Activated effector memory CD4-positive, alpha-beta T cell treated with anti-CD3 and anti-CD28 coated beads, Interleukin-2, amount 50 U/mL, for 16 hours (primary cell): ENCODE data around the gene KRTAP4-6.
"Not testable (repeated sequence)": the region's sequence is repeated elsewhere in the genome, so short reads cannot be mapped to it uniquely, and the experiment has no call there.

Experiments
- DNase-seq: peaks from one replicate; pipeline ENCODE4 v3.0.0-alpha.2; 2020

KRTAP4-6 gene

GRCh38 chr17:41145261-41145660, 4.9 kb upstream of the KRTAP4-6 start:
- DNase-seq, result no peak

DNA sequence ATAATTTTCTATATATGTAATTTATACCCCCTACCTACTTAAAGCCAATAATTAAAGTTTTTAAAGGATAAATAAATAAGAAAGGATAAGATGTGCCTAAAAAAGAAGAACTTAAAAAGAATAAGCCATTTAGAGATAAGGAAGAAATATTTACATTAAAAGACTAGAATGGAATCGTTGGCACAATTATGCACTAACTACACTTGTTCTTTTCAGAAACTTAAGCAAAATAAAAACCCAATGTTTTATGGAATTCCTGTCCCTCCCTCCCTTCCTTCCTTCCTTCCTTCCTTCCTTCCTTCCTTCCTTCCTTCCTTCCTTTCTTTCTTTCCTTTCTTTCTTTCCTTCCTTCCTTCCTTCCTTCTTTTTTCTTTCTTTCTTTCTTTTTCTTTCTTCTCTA, 4.5 kb upstream of the KRTAP4-6 start:
- no peak for DNase-seq

DNA sequence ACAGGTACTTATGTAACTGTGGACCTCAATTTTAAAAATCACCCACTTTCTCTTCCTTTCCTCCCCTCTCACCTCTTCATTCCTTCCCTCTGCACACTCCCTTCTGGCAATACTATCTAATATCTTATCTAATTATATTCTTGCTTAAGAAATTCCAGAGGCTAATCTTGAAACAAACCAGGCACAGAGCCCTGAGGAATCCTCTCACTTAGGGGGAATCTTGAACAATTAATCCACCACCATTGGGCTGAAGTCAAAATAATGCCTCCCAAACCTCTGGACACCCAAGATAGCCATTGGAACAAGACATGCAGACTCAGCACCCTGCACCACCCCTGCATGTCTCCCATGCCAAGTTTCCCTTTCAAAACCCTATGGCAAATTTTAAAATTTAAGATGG, 1.0 kb upstream of the KRTAP4-6 start:
- DNase-seq, result no peak

DNA sequence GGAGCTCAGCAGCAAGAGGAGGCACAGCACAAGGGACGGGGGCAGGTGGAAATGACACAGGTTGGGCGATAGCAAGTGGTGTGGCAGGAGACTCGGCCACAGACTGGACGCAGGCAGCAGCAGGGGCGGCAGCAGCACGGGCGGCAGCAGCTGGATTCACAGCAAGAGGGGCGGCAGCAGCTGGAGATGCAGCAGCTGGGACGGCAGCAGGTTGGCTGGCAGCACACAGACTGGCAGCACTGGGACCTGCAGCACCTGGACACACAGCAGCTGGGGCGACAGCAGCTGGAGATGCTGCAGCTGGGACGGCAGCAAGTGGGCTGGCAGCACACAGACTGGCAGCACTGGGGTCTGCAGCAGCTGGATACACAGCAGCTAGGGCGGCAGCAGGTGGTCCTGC, 479 bp downstream of the KRTAP4-6 start:
- not testable (repeated sequence) for DNase-seq

DNA sequence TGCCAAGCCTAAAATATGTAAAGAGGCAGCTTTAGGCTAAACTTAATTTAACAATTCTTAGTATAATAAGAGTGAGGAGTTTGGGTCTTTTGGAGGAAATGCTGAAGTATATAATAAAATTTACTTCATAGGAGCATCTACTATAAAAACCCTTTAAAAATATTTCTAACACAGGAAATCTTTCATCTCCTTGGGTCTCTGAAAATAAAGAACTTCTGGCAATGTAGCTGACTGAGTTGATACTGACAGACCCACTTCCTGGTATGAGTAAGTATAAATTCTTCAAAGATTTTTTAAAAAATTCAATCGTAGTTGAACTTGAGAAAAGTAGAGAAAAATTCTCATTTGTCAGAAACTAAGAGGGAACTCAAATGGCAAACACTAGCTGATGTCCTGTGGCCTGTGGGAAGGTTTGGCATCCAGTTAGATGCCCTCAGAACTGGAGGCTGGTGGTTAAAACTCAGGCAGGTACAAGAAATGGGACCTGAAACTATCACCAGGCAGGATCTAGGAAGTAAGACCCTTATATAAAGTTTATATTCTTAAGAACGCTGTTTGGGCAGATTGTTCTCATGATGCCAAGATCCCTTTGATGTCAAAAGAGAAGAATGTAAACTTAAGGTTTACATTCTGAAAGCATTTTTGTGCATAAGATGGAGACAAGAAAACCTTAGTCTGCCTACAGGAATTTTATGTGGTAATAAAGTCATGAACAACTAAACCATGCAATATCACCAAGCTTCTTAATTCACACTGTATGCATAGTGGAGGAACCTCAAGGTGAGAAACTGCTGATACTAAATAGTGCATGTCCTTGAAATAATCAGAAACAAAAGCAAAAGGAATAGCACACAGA, 6.2 kb downstream of the KRTAP4-6 start:
- no peak for DNase-seq

- no peak for DNase-seq
Measured at GRCh38 chr17:41131979-41132378, 8.4 kb downstream of the KRTAP4-6 start.

- DNase-seq, result no peak
Measured at GRCh38 chr17:41127371-41127770, 13.0 kb downstream of the KRTAP4-6 start.

DNA sequence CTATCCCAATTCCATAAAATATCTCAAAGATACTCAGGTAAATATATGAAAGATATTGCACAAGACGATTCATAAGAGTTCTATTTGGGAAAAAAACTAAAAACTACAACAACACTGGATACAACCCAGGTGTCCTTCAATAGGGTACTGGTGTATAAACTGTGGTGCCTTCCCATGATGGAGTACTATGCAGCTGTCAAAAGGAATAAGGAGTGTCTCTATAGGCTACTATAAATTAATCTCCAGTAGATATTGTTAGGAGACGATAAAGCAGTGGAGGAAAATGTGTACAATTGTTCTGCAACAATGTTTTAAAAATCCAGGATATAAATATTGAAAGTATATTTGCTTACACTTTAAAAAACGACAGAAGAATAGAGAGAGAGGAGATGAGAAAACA, 13.9 kb downstream of the KRTAP4-6 start:
- DNase-seq, result no peak

DNA sequence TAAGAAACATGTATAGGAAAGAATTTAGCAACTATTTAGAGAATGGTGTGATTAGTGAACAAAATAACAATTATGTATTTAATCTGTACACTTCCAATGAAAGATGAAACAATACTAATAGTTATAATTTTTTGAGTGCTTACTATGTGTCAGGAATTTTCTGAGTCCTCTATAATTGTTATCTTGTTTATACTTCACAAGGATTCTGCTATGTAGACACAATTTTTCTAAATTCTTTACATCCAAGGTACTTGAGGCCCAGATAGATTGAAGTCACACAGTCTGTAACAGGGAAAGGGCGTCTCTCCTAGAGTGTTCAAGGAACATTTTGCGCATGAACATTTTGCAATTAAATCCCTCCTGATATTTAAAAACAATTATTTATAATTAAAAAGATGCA, 15.3 kb downstream of the KRTAP4-6 start:
- DNase-seq, result no peak

DNA sequence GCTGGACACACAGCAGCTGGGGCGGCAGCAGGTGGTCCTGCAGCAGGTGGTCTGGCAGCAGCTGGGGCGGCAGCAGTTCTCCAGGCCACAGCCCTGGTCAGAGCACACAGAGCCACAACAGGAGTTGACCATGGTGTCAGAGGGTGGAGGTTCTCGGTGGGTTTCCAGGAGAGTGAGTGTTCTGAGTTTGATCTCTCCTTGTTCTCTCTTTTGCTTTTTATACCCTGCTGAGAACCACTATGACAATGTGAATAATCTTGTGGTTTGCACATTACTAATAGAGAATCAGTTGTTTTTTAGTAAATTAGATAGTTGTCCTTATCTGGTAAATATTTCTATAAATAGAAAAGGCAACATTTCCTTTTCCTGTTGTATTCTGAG, 16.4 kb downstream of the KRTAP4-6 start, which contains the start of gene KRTAP4-12:
TSS of gene KRTAP4-12 (minus strand) at position 192 of the 381 bp plus-strand sequence. CDS start at position 132, 60 bp downstream.
- not testable (repeated sequence) for DNase-seq

DNA sequence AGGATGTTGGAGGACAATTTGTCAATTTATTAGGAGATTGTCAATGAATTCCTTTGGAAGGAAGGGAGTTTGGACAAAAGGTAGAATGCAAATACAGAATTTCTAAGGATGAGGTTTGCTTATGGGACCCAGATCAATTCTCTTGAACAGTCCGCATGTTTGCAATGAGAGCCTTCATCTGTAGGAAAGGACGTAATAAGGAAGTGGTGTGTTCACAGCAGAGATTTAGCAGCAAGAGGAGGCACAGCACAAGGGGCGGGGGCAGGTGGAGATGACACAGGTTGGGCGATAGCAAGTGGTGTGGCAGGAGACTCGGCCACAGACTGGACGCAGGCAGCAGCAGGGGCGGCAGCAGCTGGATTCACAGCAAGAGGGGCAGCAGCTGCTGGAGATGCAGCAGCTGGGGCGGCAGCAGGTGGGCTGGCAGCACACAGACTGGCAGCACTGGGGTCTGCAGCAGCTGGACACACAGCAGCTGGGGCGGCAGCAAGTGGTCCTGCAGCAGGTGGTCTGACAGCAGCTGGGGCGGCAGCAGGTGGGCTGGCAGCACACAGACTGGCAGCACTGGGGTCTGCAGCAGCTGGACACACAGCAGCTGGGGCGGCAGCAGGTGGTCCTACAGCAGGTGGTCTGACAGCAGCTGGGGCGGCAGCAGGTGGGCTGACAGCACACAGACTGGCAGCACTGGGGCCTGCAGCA, 16.9 kb downstream of the KRTAP4-6 start:
- DNase-seq, result not testable (repeated sequence)

- no peak for DNase-seq
Measured at GRCh38 chr17:41121742-41122141, 18.6 kb downstream of the KRTAP4-6 start.

DNA sequence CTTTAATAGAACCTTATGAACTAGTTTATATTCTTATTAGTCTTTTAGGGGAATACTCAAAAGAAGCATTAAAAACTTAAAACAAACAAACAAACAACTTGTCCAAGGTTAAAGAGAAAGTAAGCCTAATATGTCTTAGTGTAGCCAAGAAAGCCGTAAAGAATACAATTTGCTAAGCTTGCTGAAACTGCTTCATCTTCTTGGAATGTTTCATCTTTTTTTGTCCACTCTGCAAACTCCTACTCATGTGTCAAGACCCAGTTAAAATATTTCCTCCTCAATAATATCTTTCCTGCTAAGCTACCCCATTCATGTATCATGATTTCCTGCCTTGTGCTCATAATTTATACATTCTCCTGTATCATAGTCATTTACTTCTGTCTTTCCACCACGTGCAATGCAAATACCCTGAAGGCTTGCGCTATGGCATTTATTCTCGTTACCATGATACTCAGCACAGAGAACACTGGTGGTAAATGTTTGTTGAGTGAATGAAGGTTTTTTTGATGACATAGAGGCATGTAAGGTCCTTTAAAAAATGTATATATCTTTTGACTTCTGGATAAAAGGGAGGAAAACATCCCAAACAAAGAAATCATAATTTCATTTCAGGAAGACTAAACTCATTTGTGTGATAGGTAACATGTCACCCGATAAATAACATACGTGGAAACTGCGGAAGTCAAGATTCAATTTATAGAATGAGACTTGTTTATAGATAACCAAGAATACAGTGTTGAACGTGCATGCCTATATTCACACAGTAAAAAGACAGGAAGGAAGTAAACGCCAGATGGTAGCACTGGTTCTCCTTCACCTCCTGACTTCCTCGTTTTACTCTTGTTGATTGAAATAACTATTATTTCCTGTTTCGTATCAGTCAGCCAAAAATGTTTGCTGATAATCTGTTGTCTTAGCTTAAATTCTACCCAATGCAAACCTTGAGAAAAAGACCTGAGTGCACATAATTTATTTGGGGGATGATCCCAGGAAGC, 20.4 kb downstream of the KRTAP4-6 start:
- DNase-seq, result not testable (repeated sequence)

GRCh38 chr17:41118721-41119120, 21.6 kb downstream of the KRTAP4-6 start:
- DNase-seq, result no peak

GRCh38 chr17:41117846-41118386, 22.4 kb downstream of the KRTAP4-6 start, which contains the start of gene KRTAP4-11:
Gene KRTAP4-11, minus strand, starts transcription at chr17:41118373. Its CDS starts 58 bp downstream, at chr17:41118315.
- not testable (repeated sequence) for DNase-seq

- DNase-seq, result no peak
Measured at GRCh38 chr17:41116297-41116696, 24.0 kb downstream of the KRTAP4-6 start.

DNA sequence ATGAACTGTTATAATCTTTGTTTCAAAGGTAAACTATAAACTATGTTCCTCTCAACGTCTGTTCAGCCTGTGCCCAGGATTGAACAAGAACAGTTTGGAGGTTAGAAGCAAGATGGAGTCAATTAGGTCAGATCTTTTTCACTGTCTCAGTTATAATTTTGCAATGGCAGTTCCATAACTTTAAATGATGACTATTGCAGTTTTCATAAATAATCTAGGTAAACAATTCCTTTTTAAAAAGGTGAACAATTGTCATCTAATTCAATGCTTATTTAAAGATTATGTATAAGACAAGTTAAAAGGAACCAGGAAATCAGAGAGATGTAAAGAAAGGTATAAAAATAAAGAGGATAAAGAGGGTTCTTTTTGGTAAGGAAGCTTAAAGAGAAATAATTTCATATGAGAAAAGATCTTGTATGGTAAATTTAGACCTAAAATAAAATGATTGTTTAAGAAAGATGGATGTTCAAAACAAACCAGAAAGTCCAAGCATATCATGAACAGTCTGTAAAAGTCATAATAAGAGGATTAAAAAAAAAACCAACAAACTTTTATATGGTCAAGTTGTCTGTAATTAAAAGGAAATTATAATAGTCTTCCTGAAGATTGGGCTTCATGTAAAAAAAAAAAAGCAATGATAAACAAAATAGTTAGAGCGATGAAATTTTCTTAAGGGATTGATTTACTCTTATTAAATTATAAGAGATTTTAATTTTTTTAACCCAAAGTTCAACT, 29.0 kb downstream of the KRTAP4-6 start:
- DNase-seq, result no peak

DNA sequence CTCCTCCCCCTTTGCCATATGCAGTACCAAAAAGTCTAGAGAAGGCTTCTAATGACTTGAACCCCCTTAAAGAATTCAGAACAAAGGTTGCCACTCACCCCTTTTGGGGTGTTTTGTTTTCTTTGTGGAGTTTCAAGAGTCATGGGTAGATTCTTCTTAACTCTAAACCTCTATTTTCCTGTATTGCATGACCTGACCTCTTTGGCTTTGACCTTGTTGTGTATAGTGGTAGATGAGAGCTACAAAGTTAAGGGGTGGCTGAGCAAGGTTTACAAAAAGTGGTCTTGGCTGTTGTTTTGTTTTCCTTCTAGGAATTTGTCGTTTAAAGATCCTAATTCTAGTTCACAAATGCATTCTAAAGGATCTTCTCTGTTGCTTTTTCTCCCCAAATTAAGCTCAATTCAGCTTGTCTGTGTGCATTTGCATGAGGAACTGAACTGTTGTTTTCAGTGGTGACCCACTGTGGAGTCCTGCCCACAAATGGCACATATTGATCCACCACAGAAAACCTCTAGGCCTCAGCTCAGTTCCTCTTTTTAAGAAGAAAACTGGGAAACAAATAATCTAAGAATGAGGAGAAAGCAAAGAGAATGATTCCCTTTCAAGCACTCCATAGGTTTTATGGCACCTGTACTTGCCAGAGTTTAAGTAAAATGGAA, 31.5 kb downstream of the KRTAP4-6 start:
- DNase-seq, result not testable (repeated sequence)

DNA sequence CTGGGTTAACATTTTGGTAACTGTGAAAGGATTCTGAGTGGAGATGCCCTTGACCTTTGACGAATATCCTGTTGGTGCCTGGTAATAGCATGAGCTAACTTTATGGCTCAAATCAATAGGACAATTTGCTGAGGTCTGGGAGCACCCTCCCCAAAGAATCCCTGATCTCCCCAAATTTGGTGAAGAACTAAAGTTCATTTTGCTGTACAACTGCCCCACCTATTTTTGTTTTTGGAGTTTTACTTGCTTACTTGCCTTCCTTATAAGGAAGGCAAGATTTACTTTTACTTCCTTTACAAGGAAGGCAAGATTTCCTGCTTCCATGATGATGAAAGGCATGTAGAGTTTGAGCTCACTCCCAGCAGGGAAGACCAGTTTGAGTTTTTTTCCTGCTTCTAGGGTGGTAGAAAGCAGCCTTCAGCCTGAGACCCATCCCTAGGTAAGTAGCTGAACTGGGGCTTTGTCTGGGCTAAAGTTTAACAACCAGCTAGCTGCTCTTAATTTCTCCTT, 32.3 kb downstream of the KRTAP4-6 start:
- DNase-seq, result no peak

GRCh38 chr17:41105347-41105746, 35.0 kb downstream of the KRTAP4-6 start, which contains the start of gene KRTAP4-9:
Gene KRTAP4-9, plus strand, starts transcription at chr17:41105389. Its CDS starts 0 bp downstream, at chr17:41105389.
- not testable (repeated sequence) for DNase-seq
